Middle frontal gyrus (tissue), 1 donor: Measurements from ENCODE around the gene GALNT17.
A peak's percentile ranks its signal among the peaks of the same experiment; 100 is the strongest.
"Not testable (repeated sequence)": the region's sequence is repeated elsewhere in the genome, so short reads cannot be mapped to it uniquely, and the experiment has no call there.

Source experiments
- DNase-seq: peaks from one replicate; pipeline ENCODE4 v3.0.0-alpha.2; 2015; ENCODE audit warnings: low spot score; ENCODE audit errors: extremely low spot score

GALNT17 gene

DNA sequence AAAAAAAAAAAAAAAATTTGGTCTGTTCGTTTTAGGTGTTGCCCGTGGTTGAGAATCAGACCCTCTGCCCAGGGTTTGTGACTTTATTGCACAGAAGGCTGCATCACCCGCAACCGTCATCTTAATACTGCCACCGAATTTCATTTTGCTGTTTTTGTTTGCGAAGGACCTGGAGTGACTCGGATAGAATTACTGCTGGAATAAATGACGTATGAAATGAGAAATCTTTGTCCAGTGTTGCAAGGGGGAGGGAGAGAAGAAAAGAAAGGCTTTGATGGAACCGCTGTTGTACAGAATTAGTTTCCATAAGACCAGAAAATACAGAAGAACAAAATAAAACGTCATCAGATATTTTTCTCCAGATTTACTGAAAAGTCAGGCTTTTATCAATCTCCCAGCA lies 103.3 kb downstream of the GALNT17 start:
- DNase-seq: no peak

DNA sequence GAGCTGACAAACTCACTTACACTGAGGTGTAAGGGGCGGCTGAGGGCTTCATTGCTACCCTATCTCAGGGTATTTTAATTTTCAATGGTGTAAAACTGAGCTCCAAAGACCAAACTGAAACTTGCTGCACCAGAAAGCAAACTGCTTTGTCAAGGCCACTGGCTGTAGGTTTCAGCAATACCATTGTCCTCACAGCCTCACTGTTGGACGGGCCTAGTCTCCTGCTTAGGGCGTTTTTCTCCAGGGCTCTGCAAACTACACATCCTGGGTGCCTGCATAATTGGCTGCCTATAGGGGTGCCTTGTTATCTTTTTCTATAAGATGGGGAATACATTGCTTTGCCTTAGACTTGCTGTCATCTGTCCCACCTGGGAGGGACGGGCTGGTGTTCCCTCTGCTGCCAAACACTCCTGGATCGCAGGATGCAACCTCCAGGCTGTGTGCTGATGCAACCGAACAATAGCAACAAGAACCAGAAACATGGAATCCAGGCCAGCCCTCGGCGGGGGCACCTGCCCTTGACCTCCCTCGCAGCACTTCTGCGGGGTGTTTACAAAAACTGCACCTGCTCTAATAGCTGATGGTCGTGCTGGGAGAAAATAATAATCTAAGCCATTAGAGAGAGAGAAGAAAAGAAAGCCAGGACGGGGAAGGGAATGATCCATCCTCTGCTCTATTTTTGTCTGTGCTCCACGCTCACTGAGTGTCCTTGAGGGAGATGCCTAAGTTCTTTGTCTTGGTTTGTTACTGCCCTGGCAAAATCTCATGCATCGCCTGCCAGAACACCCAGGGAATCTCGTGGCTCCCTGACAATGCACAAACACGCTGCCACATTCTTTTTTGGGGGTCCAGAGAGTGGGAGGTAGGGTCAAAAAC lies 104.5 kb downstream of the GALNT17 start:
- DNase-seq: no peak

DNA sequence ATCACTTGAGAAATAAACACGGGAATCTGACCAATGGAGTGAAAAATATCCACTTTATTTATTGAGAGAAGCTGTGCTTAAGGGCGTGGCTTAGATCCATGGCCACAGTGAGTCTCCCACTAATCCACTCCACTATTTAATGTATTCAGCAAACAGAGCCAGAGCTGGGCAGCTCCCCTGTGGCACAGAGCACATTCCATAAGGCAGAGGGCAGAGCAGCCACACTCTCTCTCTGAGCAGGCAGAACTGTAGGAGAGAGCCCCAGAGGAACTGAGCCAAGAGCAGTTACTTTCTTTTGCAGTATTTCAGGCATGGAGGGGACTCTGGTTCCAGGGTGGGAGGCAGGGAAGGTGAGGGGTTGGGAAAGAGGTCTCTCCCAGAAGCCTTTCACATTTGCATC lies 106.0 kb downstream of the GALNT17 start:
- no peak for DNase-seq

DNA sequence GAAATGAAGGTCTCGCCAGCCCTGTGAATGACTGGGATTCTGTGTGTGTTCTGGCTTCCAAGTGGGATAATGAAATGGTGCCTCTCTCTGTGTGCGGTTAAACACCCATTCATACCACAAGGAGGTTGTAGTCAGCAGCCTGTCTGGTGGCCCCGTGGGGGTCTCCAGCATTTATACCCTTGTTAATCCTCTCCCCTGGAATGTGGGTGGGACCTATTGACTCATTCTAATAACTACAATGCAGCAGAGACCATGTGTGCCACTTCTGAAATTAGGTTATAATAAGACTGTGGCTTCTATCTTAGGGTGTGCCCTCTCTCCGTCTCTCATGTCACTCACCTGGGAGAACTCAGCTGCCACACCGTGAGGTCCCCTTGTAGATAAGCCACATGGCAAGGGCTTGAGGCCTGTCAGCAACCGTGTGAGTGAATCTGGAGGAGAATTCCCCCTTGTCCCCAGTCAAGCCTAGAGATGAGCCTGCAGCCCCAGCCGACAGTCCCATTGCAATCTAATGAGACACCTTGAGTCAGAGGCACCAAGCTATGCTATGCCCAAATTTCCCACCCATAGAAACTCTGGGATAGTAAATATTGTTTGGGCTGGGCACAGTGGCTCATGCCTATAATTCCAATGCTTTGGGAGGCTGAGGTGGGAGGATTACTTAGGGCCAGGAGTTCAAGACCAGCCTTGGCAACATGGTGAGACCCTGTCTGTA lies 106.8 kb downstream of the GALNT17 start:
- no peak for DNase-seq

DNA sequence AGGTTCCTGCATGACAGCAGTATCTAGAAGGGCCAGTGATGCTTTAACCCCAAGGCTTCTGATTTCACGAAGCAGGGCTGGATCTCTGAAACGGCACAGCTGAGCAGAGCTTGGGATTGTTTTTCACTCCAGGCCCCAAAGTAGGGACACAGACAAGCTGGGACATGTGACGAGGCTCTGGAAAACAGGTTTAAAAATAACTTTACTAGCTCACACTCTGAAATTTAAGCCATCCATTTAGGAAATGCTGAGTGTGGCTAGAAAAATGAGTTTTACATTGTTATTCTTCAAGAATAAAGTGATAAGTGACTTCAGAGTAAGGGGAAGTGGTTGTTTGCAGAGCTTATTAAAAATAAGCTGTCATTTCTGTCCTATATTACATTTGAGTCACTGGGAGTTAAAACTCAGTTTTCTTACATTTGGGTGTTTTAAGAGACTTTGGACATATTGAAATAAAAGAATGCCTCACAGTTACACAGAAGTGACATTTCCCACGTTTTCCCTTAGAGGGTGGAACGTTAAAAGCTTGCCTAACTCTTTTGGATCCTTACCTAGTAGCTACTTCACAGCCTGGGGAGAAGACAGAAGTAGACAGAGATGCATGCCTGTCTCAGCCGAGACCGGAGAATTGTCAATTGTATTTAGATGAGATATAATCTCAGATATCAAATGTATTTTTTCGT lies 107.8 kb downstream of the GALNT17 start:
- DNase-seq: peak; percentile 44

DNA sequence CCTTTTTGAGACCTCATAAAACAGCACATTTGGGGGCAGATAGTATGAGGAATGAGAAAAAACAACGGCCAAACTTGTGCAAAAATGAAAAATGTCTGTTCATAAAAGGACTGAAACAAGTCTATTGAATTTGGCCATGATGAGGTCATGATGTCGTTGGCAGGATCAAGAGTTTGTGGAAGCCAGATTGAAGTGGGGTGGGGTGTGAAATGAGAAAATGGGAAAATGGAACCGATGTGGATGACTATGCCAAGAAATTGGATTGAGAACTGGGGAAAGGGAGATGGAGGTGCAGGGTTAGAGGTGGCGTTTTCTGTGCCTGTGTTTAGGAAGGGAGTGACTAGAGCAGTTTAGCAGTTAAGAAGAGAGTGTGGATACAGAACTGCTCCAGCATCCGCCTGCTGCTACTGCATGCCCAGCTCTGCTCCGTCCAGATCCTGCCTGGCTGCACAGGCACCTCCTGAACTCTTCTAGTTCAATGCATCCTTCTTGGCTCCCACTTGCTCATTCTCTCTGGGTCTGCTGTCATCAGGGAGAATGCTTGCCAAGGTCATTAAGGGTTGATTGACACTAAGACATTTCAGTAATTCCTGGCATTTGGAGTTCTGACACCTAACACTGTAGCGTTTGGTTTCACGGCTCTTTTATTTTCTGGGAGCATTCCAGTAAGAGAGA lies 111.9 kb downstream of the GALNT17 start:
- no peak for DNase-seq

DNA sequence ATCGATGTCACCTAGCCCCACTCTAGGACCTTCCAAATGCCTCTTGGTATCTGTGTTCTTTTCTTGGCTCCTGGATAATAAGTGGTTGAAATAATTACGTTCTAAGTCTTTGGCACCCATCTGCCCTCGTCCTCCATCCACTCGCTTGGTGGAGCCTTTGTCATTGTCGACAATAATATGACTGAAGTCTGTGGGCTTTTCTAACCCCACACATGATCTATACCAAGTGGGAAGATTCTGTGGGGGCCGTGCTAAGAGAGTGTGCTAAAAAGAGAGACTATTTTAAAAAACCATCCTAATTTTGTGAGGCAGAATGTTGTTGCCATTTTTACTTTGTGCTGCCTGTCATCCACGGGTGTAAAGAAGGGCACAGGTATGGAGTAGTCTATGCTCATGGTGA lies 113.1 kb downstream of the GALNT17 start:
- DNase-seq: no peak

DNA sequence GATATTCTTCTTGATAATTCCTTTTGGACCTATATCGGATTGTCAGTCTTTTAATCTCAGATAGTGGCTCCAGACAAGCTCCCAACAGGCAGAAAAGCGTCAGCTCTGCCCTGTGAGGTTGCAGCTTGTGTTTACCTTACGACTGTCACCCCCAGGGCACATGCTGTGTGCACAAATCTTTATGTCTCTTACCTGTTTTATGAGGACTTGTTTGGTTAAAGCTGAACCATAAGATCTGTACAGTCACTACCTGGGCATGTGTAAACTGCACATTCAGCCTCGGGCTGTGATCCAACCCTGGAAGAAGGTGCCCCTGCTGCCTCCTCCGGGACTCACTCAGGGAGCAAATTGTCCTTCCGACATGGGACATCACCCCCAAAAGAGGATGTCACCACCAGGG lies 119.8 kb downstream of the GALNT17 start:
- no peak for DNase-seq

DNA sequence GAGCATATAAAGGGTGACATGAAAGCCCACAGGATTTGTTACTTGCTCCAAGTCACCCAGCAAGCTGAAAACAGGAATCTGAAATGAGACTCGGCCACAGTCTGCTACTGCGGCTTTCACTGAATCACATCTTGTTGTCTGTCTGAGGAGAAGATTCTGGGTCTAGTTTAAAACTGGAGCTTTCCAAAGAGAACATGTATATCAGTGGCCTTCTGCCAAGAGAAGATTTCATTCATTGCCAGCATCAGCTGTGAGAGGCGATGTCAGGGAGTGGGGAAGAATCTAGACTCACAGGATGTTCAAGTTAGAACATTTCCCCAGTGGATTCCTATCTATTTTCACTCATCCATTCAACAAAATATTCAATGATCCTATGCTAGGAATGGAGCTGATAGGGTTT lies 122.8 kb downstream of the GALNT17 start:
- peak; percentile 64 for DNase-seq

DNA sequence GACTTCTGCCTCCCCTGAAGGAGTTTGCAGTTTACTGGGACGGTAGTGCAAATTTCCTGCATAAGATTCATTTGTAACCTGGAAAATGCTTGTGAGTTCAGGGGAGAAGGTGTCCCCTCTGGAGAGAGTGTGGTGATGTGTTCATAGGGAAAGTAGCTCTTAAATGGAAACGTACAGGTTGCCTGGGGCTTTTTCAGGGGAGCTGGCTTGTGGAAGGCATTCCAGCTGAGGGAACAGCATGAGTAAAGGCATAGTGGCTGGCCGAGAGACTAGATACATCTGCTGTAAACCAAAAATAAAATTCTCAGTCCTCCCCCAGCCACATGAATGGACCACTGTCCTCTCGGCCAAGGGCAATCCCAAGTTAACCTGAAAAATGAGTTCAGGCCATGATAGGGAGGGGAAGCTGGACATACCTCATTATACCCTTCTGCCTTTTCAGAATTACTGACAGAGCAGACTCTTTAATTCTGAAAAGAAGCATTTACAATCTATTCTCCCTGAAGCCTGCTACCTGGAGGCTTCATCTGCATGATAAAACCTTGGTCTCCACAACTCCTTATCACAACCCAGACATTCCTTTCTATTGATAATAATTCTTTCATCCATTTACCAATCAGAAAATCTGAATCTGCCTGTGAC lies 123.7 kb downstream of the GALNT17 start:
- no peak for DNase-seq

DNA sequence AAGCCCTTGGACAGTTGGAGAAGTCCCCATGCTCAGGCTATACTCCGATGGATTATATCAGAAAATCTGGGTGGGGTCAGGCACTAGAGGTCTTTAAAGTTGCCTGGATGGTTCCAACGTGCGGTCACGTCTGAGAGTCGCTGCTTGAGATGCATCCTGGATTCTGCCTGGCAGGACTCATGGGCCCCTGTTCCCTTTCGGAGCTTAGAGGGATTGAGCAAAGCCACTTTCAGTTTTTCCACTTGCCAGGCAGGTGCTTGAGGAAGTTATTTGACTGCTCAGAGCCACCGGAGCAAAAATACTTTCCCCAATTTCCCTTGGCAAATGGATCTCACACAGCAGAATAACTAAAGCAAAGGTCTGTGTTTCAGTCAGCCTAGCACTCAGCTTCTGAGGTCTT lies 129.1 kb downstream of the GALNT17 start:
- no peak for DNase-seq

DNA sequence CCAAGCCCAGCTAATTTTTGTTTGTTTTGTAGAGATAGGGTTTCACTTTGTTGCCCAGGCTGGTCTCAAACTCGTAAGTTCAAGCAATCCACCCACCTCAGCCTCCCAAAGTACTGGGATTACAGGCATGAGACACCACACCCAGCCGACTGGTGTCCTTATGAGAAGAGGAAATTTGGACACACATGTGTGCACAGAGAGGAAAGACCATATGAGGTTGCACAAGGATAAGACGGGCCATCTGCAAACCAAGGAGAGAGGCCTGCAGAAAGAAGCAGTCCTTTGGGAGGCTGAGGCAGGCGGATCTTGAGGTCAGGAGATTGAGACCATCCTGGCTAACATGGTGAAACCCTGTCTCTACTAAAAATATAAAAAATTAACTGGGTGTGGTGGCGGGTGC lies 130.9 kb downstream of the GALNT17 start:
- not testable (repeated sequence) for DNase-seq

DNA sequence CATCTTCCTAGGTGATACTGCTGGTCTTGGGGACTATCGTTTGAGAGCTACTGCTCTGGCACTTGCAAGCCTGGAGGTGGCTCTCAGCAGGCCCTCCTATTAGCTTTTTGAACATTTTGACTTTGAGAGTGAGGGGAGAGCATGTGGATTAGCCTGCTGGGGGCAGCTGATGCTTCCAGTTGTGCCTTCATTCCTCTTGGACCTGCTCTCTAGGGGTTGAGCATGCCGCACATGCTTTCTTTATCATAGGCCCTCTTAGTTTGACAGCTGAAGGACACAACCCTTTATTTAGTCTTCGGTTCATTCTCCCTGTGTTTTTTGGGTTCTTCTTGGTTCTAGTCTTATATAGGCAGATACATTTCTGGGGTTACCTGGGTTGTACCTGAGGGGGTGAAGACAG lies 132.1 kb downstream of the GALNT17 start:
- no peak for DNase-seq

DNA sequence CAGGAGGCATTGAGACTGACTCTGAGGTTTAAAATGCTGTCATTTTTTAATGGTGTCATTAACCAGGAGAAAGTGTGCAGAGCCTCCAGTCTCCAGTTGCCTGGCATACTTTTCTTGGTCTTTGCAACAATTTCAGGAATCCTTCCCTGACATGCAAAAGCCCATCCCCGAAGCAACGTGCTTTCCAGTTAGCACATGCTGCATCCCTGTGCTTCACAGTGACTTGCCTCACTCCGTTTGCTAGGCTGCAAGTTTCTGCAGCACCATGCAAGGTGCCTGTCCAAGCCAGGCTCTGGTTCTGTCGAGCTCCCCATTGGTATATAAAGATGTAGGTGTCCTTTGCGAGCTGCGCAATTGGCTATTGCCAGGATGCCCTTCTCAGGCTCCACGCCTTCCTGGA lies 135.0 kb downstream of the GALNT17 start:
- no peak for DNase-seq

DNA sequence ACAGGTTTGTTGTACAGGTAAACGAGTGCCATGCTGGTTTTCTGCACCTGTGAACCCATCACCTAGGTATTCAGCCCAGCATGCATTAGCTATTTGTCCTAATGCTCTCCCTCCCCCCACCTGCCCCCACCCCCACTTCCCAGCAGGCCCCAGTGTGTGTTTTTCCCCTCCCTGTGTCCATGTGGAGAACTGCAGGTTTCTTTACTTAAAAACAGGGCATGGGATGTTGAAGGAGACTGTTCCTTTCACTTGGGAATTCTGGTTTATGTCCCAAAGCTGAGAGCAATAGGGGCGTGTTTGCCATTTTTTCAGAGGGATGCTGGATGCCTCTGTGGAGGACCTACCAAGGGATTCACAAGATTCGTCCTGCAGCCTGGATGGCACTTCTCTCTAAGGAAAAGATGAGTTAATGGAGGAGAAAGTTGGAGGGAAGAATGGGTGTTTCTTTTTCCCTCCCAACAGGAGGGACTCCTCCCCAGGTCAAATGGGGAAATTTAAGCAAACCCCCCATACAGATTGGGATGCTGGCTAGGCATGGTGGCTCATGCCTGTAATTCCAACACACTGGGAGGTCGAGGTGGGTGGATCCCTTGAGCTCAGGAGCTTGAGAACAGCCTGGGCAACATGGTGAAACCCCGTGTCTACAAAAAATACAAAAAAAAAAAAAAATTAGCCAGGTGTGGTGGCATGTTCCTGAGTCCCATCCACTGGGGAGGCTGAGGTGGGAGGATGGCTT lies 136.0 kb downstream of the GALNT17 start:
- DNase-seq: no peak

DNA sequence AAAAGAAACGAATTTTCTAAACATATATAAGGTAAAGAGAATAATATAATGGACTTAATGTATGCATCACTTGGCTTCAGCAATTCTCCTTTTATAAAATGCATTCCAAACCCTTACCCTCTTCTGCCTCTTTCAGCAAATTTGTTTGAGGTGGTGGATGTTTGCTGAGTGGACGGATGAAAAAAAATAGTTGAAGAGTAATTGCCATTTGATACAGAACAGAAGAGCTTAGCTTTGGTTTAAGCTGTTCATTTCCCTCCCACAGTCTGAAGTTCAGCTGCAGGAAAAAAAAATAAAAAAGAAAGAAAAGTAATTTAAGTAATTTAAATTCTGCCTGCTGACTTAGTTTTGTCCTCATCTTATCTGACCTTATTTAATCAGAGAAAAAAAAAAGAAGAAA lies 138.6 kb downstream of the GALNT17 start:
- no peak for DNase-seq

DNA sequence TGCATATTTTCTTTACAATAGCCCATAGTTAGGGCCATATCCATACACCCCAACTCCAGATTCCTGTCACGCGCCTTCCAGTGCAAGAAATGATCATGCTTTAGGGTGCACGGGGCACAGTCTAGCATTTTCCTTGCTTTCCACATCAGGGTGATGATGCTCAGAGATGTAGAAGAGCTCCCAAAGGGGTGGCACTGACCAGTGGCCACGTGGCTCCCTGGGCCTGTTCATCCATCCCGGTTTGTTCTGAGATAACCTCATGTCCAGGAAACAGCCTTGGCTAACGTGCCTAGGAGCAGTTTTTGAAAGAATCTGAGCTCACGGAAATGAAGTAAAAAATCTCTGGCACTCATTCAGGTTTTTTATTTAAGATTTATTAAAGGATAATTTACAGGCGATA lies 139.3 kb downstream of the GALNT17 start:
- DNase-seq: no peak

DNA sequence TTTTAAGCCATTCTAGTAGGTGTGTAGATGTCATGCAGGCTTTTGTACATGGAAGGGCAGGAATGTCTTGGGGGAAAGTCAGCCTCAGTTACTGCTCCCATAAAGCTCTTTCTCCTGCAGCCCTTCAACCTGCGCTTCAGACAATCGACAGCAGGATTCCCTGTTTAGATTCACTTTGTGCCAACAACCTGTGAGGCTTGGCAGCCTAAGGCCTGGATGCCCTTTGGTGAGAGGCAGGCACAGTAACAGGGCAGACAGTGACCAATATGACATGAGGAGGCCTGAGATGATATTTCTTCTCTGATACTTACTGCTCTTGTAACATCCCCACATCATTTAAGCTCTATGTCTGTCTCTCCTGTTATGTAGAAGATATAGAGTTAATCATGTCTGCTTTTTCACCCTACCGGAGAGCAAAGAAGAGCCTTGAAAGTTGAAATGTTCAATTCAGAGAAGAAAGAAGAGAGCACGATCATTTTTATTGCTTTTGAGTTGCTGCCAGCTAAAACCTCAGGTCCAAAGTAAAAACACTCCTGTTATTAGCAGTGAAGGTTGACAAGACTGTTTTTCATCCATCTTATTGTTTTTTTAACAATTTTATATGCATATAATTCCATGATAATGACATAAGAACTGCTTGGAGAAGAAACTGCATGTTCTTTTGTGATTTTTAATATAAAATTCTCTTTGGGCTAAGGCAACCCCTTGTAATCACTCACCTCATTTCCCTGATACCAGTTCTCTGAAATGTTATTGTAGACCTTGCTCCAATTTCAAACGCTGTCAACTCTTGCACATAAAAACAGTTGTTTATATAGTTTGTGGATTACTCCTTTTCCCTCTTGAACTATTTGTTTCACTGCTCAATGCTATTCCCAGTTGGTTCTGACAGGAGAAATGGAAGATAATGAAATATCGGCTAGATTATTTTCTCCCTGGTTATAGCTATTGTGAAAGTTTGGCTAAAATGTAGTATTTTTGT lies 140.9 kb downstream of the GALNT17 start:
- DNase-seq: no peak

DNA sequence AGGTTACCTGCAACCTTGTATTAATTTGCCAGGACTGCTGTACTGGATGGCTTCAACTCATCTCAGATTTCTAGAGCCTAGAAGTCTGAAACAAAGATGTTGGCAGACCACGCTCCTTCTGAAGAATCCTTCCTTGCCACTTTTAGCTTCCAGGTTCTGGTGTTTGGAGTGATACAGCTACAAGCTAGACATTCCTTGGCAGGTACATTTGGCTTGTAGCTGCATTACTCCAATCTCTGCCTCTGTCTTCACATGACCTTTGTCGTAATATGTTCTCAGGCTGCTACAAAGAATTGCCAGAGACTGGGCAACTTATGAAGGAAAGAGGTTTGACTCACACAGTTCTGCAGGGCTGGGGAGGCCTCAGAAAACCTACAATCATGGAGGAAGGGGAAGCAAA lies 146.3 kb downstream of the GALNT17 start:
- no peak for DNase-seq
